H9 (cell line): ENCODE measurements around the gene ERN1. TPM values are rescaled to one million over a fixed set of nuclear protein-coding genes. Genes with fewer than 3 reads are reported as not detected.

Experiments used
- DNase-seq: peaks from one replicate; pipeline ENCODE4 v3.0.0-alpha.2; 2017
- H2AFZ ChIP-seq: one replicate; pipeline ENCODE4 v1.6.1; 2013; ENCODE audit warnings: mild to moderate bottlenecking, low read length, control low read depth, moderate library complexity
- H2AK5ac ChIP-seq: 2 replicates; pipeline ENCODE4 v1.6.1; 2013; ENCODE audit warnings: low read length, control low read depth, mixed read lengths; ENCODE audit not compliant: insufficient read length
- H2BK120ac ChIP-seq: one replicate; pipeline ENCODE4 v1.6.1; 2013; ENCODE audit warnings: low read depth, mild to moderate bottlenecking, low read length, control low read depth, inconsistent platforms; ENCODE audit not compliant: poor library complexity, severe bottlenecking
- H2BK12ac ChIP-seq: 2 replicates; pipeline ENCODE4 v1.6.1; 2013; ENCODE audit warnings: low read length, control low read depth, mixed read lengths, low read depth; ENCODE audit not compliant: insufficient read length
- H2BK15ac ChIP-seq: 2 replicates; pipeline ENCODE4 v1.6.1; 2013; ENCODE audit warnings: low read depth, low read length, control low read depth
- H2BK20ac ChIP-seq: one replicate; pipeline ENCODE4 v1.6.1; 2013; ENCODE audit warnings: low read depth, mild to moderate bottlenecking, low read length, control low read depth, inconsistent platforms; ENCODE audit not compliant: poor library complexity, severe bottlenecking
- H2BK5ac ChIP-seq: 2 replicates; pipeline ENCODE4 v1.6.1; 2013; ENCODE audit warnings: low read length, control low read depth, mixed read lengths; ENCODE audit not compliant: insufficient read length
- H3K14ac ChIP-seq: 2 replicates; pipeline ENCODE4 v1.6.1; 2013; ENCODE audit warnings: low read length, control low read depth; ENCODE audit not compliant: insufficient read depth
- H3K18ac ChIP-seq: 2 replicates; pipeline ENCODE4 v1.6.1; 2013; ENCODE audit warnings: low read depth, mild to moderate bottlenecking, mixed read lengths, low read length, control low read depth; ENCODE audit not compliant: insufficient read length
- H3K23ac ChIP-seq: 2 replicates; pipeline ENCODE4 v1.6.1; 2013; ENCODE audit warnings: low read length, control low read depth, mixed read lengths, low read depth; ENCODE audit not compliant: insufficient read length
- H3K23me2 ChIP-seq: 2 replicates; pipeline ENCODE4 v1.6.1; 2013; ENCODE audit warnings: low read depth, mild to moderate bottlenecking, mixed read lengths, low read length, control low read depth; ENCODE audit not compliant: insufficient read length, poor library complexity, severe bottlenecking
- H3K27ac ChIP-seq: 2 replicates; pipeline ENCODE4 v1.5.1; 2013; ENCODE audit warnings: low read length, control low read depth, mixed read lengths, low read depth; ENCODE audit not compliant: insufficient read length
- H3K27me3 ChIP-seq: 2 replicates; pipeline ENCODE4 v1.6.1; 2013; ENCODE audit warnings: low read length, control low read depth, inconsistent platforms; ENCODE audit not compliant: insufficient read depth
- H3K4ac ChIP-seq: 2 replicates; pipeline ENCODE4 v1.6.1; 2013; ENCODE audit warnings: low read depth, mild to moderate bottlenecking, control low read depth, inconsistent platforms, low read length, moderate library complexity
- H3K4me1 ChIP-seq: 2 replicates; pipeline ENCODE4 v1.6.1; 2013; ENCODE audit warnings: low read length, control low read depth, inconsistent platforms; ENCODE audit not compliant: insufficient read depth
- H3K4me2 ChIP-seq: 2 replicates; pipeline ENCODE4 v1.6.1; 2013; ENCODE audit warnings: low read length, control low read depth, mixed read lengths; ENCODE audit not compliant: insufficient read length, insufficient read depth
- H3K56ac ChIP-seq: 2 replicates; pipeline ENCODE4 v1.6.1; 2013; ENCODE audit warnings: low read depth, mild to moderate bottlenecking, mixed read lengths, low read length, control low read depth; ENCODE audit not compliant: insufficient read length
- H3K79me1 ChIP-seq: 2 replicates; pipeline ENCODE4 v1.6.1; 2013; ENCODE audit warnings: low read depth, mild to moderate bottlenecking, moderate library complexity, low read length, control low read depth, inconsistent platforms; ENCODE audit not compliant: insufficient read depth, poor library complexity, severe bottlenecking
- H3K79me2 ChIP-seq: 2 replicates; pipeline ENCODE4 v1.6.1; 2013; ENCODE audit warnings: low read length, control low read depth, inconsistent platforms; ENCODE audit not compliant: insufficient read depth
- H3K9ac ChIP-seq: 2 replicates; pipeline ENCODE4 v1.6.1; 2013; ENCODE audit warnings: low read length, control low read depth, mixed read lengths; ENCODE audit not compliant: insufficient read length; ENCODE audit errors: extremely low read depth
- H3K9me3 ChIP-seq: one replicate; pipeline ENCODE4 v1.6.1; 2013; ENCODE audit warnings: low read depth, low read length, inconsistent platforms; ENCODE audit not compliant: control insufficient read depth
- H3T11ph ChIP-seq: one replicate; pipeline ENCODE4 v1.6.1; 2013; ENCODE audit warnings: mild to moderate bottlenecking, low read length, control low read depth, inconsistent platforms
- H4K20me1 ChIP-seq: one replicate; pipeline ENCODE4 v1.6.1; 2013; ENCODE audit not compliant: control insufficient read depth, insufficient read length, insufficient read depth
- H4K5ac ChIP-seq: 2 replicates; pipeline ENCODE4 v1.6.1; 2013; ENCODE audit warnings: low read depth, mild to moderate bottlenecking, mixed read lengths, low read length, control low read depth; ENCODE audit not compliant: insufficient read length
- H4K8ac ChIP-seq: replicated peaks from 2 replicates; pipeline ENCODE4 v1.6.1; 2013; ENCODE audit warnings: low read length, control low read depth, mixed read lengths, low read depth; ENCODE audit not compliant: insufficient read length
- H4K91ac ChIP-seq: 2 replicates; pipeline ENCODE4 v1.6.1; 2013; ENCODE audit warnings: low read depth, mild to moderate bottlenecking, moderate library complexity, mixed read lengths, low read length, control low read depth; ENCODE audit not compliant: insufficient read length
- H3K27ac Mint-ChIP-seq, 3 experiments: 2 replicates in 2 of 3; 3 replicates in 1 of 3; pipeline ENCODE4 v1.8.0; 2020 to 2021; ENCODE audit warnings: mixed read lengths in 3 of 3, mild to moderate bottlenecking in 1 of 3, moderate library complexity in 1 of 3
- H3K27me3 Mint-ChIP-seq: 2 replicates; pipeline ENCODE4 v1.8.0; 2021; ENCODE audit warnings: low read depth, mild to moderate bottlenecking, moderate library complexity, mixed read lengths
- H3K36me3 Mint-ChIP-seq, 3 experiments: 2 replicates in 2 of 3; 3 replicates in 1 of 3; pipeline ENCODE4 v1.8.0; 2020 to 2021; ENCODE audit warnings: low read depth in 3 of 3, mixed read lengths in 3 of 3; ENCODE audit not compliant: insufficient read depth in 1 of 3
- H3K4me1 Mint-ChIP-seq, 2 experiments: 2 replicates each; pipeline ENCODE4 v1.8.0; 2020; ENCODE audit warnings: mixed read lengths in 2 of 2
- H3K4me3 Mint-ChIP-seq, 2 experiments: 2 replicates in 1 of 2; 3 replicates in 1 of 2; pipeline ENCODE4 v1.8.0; 2020 to 2021; ENCODE audit warnings: mild to moderate bottlenecking in 2 of 2, mixed read lengths in 2 of 2, moderate library complexity in 1 of 2
- H3K9me3 Mint-ChIP-seq, 2 experiments: 2 replicates in 1 of 2; 3 replicates in 1 of 2; pipeline ENCODE4 v1.8.0; 2020; ENCODE audit warnings: mild to moderate bottlenecking in 2 of 2, mixed read lengths in 2 of 2, moderate library complexity in 1 of 2
- WGBS: extraction: QIAGEN DNeasy Blood & Tissue Kit; methylation state at CpG from one replicate; pipeline ENCODE4 v1.1.7; 2013; ENCODE audit warnings: missing lambda C conversion rate, low lambda C conversion rate, mixed read lengths; ENCODE audit not compliant: insufficient read length; ENCODE audit errors: extremely low coverage; 5-methylcytosine and 5-hydroxymethylcytosine counted together
- total RNA-seq: library from RNA; stranded (reverse); gene quantifications from 2 replicates; pipeline ENCODE4 v1.2.1, GENCODE V29; 2021
- TF ChIP-seq, protein P1 (sequence below): fragments of 200-600 bp; sonication (generic); conservative IDR thresholded peaks from 3 replicates; pipeline ENCODE4 v1.8.0; 2021; ENCODE audit warnings: antibody characterized with exemption, mild to moderate bottlenecking

Gene ERN1
- total RNA-seq, 1 experiment from 2014 or later, result 5.0 TPM

DNA sequence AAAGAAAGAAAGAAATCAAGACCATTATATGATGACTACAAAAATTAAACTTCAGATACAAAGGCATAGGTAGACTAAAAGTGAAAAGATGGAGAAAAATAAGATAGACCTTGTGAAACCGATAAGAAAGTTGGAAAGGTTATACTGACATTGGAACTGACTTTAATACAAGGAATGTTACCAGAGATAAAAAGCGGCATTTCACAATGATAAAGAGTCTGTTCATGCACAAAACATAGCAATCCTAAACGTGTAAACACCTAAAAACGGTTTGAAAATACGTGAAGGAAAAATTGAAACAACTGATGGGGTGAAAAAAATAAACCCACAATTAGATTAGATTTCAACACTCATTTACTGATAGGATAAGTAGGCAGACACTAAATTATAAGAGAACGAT, 9.6 kb upstream of the ERN1 start:
- Histone ChIP-seq H3T11ph (no peak overlapping the region), H4K91ac (no peak overlapping the region), H4K8ac (no peak overlapping the region), H3K79me2 (no peaks in the 10 kb centered on the region), H3K9ac (no peak overlapping the region), H2AK5ac (no peak overlapping the region), H3K27me3 (no peaks in the 10 kb centered on the region), H3K23me2 (no peaks in the 10 kb centered on the region), H3K27ac (no peak overlapping the region), H2BK5ac (no peak overlapping the region), H4K5ac (no peak overlapping the region), H3K14ac (no peak overlapping the region), H4K20me1 (no peaks in the 10 kb centered on the region), H3K4me1 (no peaks in the 10 kb centered on the region), H3K4me2 (no peak overlapping the region), H2BK15ac (no peak overlapping the region), H3K23ac (no peak overlapping the region), H3K4ac (no peak overlapping the region), H3K9me3 (no peaks in the 10 kb centered on the region), H3K56ac (no peak overlapping the region), H2BK120ac (no peak overlapping the region), H2AFZ (no peak overlapping the region), H2BK12ac (no peak overlapping the region), H3K18ac (no peak overlapping the region), H3K79me1 (no peaks in the 10 kb centered on the region), H2BK20ac (no peak overlapping the region)
- no CpG with 5 or more reads among the region's 6 CpGs for WGBS
- H3K27me3 Mint-ChIP-seq, result peaks cover 3% of the 10 kb centered on the region
- DNase-seq, result no peak
- no peak overlapping the region for H3K27ac Mint-ChIP-seq
- H3K4me1 Mint-ChIP-seq, result no peaks in the 10 kb centered on the region
- no peaks in the 10 kb centered on the region; a peak in 1 of 5 replicates for H3K9me3 Mint-ChIP-seq
- H3K36me3 Mint-ChIP-seq, result no peaks in the 10 kb centered on the region
- no peak overlapping the region for H3K4me3 Mint-ChIP-seq
- TF ChIP-seq, protein P1, sequence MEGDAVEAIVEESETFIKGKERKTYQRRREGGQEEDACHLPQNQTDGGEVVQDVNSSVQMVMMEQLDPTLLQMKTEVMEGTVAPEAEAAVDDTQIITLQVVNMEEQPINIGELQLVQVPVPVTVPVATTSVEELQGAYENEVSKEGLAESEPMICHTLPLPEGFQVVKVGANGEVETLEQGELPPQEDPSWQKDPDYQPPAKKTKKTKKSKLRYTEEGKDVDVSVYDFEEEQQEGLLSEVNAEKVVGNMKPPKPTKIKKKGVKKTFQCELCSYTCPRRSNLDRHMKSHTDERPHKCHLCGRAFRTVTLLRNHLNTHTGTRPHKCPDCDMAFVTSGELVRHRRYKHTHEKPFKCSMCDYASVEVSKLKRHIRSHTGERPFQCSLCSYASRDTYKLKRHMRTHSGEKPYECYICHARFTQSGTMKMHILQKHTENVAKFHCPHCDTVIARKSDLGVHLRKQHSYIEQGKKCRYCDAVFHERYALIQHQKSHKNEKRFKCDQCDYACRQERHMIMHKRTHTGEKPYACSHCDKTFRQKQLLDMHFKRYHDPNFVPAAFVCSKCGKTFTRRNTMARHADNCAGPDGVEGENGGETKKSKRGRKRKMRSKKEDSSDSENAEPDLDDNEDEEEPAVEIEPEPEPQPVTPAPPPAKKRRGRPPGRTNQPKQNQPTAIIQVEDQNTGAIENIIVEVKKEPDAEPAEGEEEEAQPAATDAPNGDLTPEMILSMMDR, result no peak
